Pancreas (tissue), 10 donors: Measurements from ENCODE around the gene MRTO4. TPM values are rescaled to one million over a fixed set of nuclear protein-coding genes. Genes with fewer than 3 reads are reported as not detected.
"Not testable (repeated sequence)": the region's sequence is repeated elsewhere in the genome, so short reads cannot be mapped to it uniquely, and the experiment has no call there.

ENCODE experiments used
- ATAC-seq, 4 donors: fragments of 200-7000 bp; cut with Tn5 transposase; one replicate each; pipeline versions ENCODE4 v1.8.0 to v1.9.1; 2020; ENCODE audit warnings: mild to moderate bottlenecking in 4 of 4, moderate library complexity in 4 of 4
- DNase-seq, 6 donors: peaks; one replicate each; pipeline ENCODE4 v3.0.0-alpha.2; 2020
- FAIRE-seq: peaks from 2 replicates; lab custom pipeline; 2012; peaks lifted over from hg19 to GRCh38; lab: Jason Lieb, UNC
- H3K27ac ChIP-seq, 4 donors: fragments of 200-600 bp; sonication (generic); 1 replicate in 3 of 4; 2 replicates in 1 of 4; pipeline versions ENCODE4 v1.5.0 to v1.8.0; 2020
- H3K27me3 ChIP-seq, 4 donors: fragments of 200-600 bp; one replicate each; pipeline ENCODE4 v1.8.0; 2021
- H3K36me3 ChIP-seq, 3 donors: fragments of 200-600 bp; sonication (generic) in 1 of 3; one replicate each; pipeline versions ENCODE4 v1.5.0 to v1.8.0; 2020 to 2021
- H3K4me1 ChIP-seq, 3 donors: fragments of 200-600 bp; one replicate each; pipeline ENCODE4 v1.8.0; 2021
- H3K4me3 ChIP-seq, 4 donors: fragments of 200-600 bp; sonication (generic) in 2 of 4; one replicate each; pipeline versions ENCODE4 v1.5.0 to v1.8.0; 2020 to 2021
- H3K9me3 ChIP-seq, 4 donors: fragments of 200-600 bp; one replicate each; pipeline ENCODE4 v1.8.0; 2021
- CTCF ChIP-seq, 4 donors: fragments of 200-600 bp; sonication (generic) in 3 of 4; IDR thresholded peaks; one replicate each; pipeline versions ENCODE4 v1.5.0 to v1.8.0; 2021; ENCODE audit warnings: antibody characterized with exemption in 4 of 4
- WGBS, 2 donors: extraction: QIAGEN DNeasy Blood & Tissue Kit; methylation state at CpG; one replicate each; pipeline ENCODE4 v1.1.7; 2013; 5-methylcytosine and 5-hydroxymethylcytosine counted together
- intact Hi-C, 3 donors: fragments of 100-400 bp; cut with DNase I; formaldehyde crosslinking; loops; one replicate each; pipeline versions ENCODE4 v1.11.1 to v1.14.2; 2022
- polyA plus RNA-seq, 2 donors: library from polyadenylated mRNA; stranded (reverse); fragments of 200-250 nt; gene quantifications; one replicate each; pipeline ENCODE4 v1.2.3, GENCODE V29; 2013
- total RNA-seq, 6 donors: library from RNA; stranded (reverse); fragmentation: NEBNext Ultra II Directional in 4 of 6; extraction: Animal tissue kit (Norgen Biotek cat#: 25700) in 4 of 6; gene quantifications; one replicate each; pipeline versions ENCODE4 v1.2.1 to v1.2.4, GENCODE V29; 2021 to 2023
- donor health status: healthy with polysubstance abuse.
- donor health status: DM: no; HTN: no; CAD: no; lungs with moderate emphysema.
- donor health status: DM: no; HTN: no; CAD: no.
- donor health status: control.
- donor health status: control.
- donor health status: Bipolar disorder and iron deficiency.
- donor health status: DM: yes; HTN: yes; CAD: no.
- donor health status: DM: no; HTN: no; CAD: no.
- donor health status: DM: no; HTN: no; CAD: no.
- donor health status: DM: yes; HTN: yes; CAD: no.

The MRTO4 gene
- total and polyA plus RNA-seq, 8 donors, result 12.2 to 40.9 (median 17.1) TPM

GRCh38 chr1:19222573-19222972 lies 29.0 kb upstream of the MRTO4 start:
- Histone ChIP-seq H3K4me3 (no peak overlapping the region), H3K36me3 (peaks cover 0 to 43% (median 0%) of the 10 kb centered on the region in 3 donors), H3K4me1 (peaks cover 0 to 3% (median 0%) of the 10 kb centered on the region in 3 donors), H3K9me3 (no peaks in the 10 kb centered on the region), H3K27me3 (no peaks in the 10 kb centered on the region), H3K27ac (no peak overlapping the region)
- DNase-seq (no peak), FAIRE-seq (no peak), ATAC-seq (no peak)
- intact Hi-C loops, result no loop called here
- TF ChIP-seq CTCF (IDR thresholded peaks at IDR 0.05), result no peak
- 96 to 97% methylated on average over 11 of the region's 11 CpGs for WGBS, 2 donors

GRCh38 chr1:19222979-19223824 lies 28.4 kb upstream of the MRTO4 start:
- peaks cover 0 to 3% (median 0%) of the 10 kb centered on the region in 3 donors for H3K4me1 ChIP-seq
- peak in 3 of 4 donors; percentile 36 to 77 (median 69) for ATAC-seq
- no peaks in the 10 kb centered on the region for H3K27me3 ChIP-seq
- H3K36me3 ChIP-seq, result peaks cover 0 to 43% (median 0%) of the 10 kb centered on the region in 3 donors
- FAIRE-seq, result no peak
- intact Hi-C loops, result no loop called here
- H3K27ac ChIP-seq, result no peak overlapping the region
- WGBS, 2 donors, result 76% methylated on average over 15 of the region's 15 CpGs
- no peak for TF ChIP-seq CTCF (IDR thresholded peaks at IDR 0.05)
- no peaks in the 10 kb centered on the region for H3K9me3 ChIP-seq
- no peak overlapping the region for H3K4me3 ChIP-seq
- no peak for DNase-seq

GRCh38 chr1:19229229-19229628 lies 22.4 kb upstream of the MRTO4 start:
- H3K9me3 ChIP-seq, result no peaks in the 10 kb centered on the region
- DNase-seq, result no peak
- H3K27me3 ChIP-seq, result no peaks in the 10 kb centered on the region
- WGBS, 2 donors, result 59 to 61% methylated on average over 3 of the region's 3 CpGs
- TF ChIP-seq CTCF (IDR thresholded peaks at IDR 0.05), result no peak
- FAIRE-seq, result no peak
- intact Hi-C loops, result no loop called here
- no peak overlapping the region for H3K4me3 ChIP-seq
- ATAC-seq, result no peak
- no peak overlapping the region for H3K27ac ChIP-seq
- peaks cover 0 to 43% (median 0%) of the 10 kb centered on the region in 3 donors for H3K36me3 ChIP-seq
- peaks cover 0 to 3% (median 0%) of the 10 kb centered on the region in 3 donors for H3K4me1 ChIP-seq

- TF ChIP-seq CTCF (IDR thresholded peaks at IDR 0.05), result no peak
- ATAC-seq (no peak), DNase-seq (no peak), FAIRE-seq (no peak)
- intact Hi-C loops, result no loop called here
- Histone ChIP-seq H3K36me3 (peaks cover 0 to 49% (median 0%) of the 10 kb centered on the region in 3 donors), H3K4me3 (no peak overlapping the region), H3K4me1 (peaks cover 0 to 3% (median 0%) of the 10 kb centered on the region in 3 donors), H3K27ac (no peak overlapping the region), H3K9me3 (no peaks in the 10 kb centered on the region), H3K27me3 (no peaks in the 10 kb centered on the region)
- WGBS, 2 donors, result 75 to 78% methylated on average over 6 of the region's 6 CpGs
These were observed 21.7 kb upstream of the MRTO4 start for GRCh38 chr1:19229828-19230325.

- H3K4me3 ChIP-seq, H3K27ac ChIP-seq, ATAC-seq, H3K9me3 ChIP-seq, DNase-seq, H3K4me1 ChIP-seq, FAIRE-seq, H3K27me3 ChIP-seq, intact Hi-C loops: not testable (repeated sequence)
- peaks cover 0 to 44% (median 3%) of the 10 kb centered on the region in 3 donors for H3K36me3 ChIP-seq
- 93 to 96% methylated on average over 16 of the region's 16 CpGs for WGBS, 2 donors
These were observed 19.7 kb upstream of the MRTO4 start for GRCh38 chr1:19231736-19232523.
